ENCODE data around the gene COL1A1. TPM values are rescaled to one million over a fixed set of nuclear protein-coding genes. Genes with fewer than 3 reads are reported as not detected.

COL1A1 gene
- total RNA-seq, 6 donors from 2014 or later, result 15.4 to 555 (median 117) TPM

- Histone ChIP-seq H3K27ac (peak overlapping the region; percentile 11 to 97 (median 66)), H3K27me3 (no peaks in the 10 kb centered on the region), H3K36me3 (peaks cover 17 to 48% (median 42%) of the 10 kb centered on the region in 4 donors), H3K4me3 (peak overlapping the region in 1 of 4 donors; percentile 94), H3K4me1 (peaks cover 55 to 88% (median 66%) of the 10 kb centered on the region in 4 donors), H3K9me3 (no peaks in the 10 kb centered on the region)
- DNase-seq (no peak), ATAC-seq (ENCODE audit: low FRiP score in 2 of 2) (no peak)
- TF ChIP-seq CTCF (IDR thresholded peaks at IDR 0.05) (no peak), EP300 (IDR thresholded peaks at IDR 0.05) (no peak), POLR2AphosphoS5 (IDR thresholded peaks at IDR 0.05) (no peak), POLR2A (IDR thresholded peaks at IDR 0.05) (no peak)
- WGBS, 2 donors, result 64 to 74% methylated on average over 9 to 11 of the region's 11 CpGs
These were observed 55.8 kb downstream of the COL1A1 start for GRCh38 chr17:50145532-50146229.

- 41 to 78% methylated on average over 3 to 15 of the region's 16 CpGs for WGBS, 2 donors
- DNase-seq, result no peak
- ATAC-seq (ENCODE audit: low FRiP score in 2 of 2), result no peak
- H3K4me1 ChIP-seq, result peaks cover 62 to 90% (median 73%) of the 10 kb centered on the region in 4 donors
- peak overlapping the region in 2 of 4 donors; percentile 95 to 97 for H3K27ac ChIP-seq
- H3K9me3 ChIP-seq, result no peaks in the 10 kb centered on the region
- peaks cover 17 to 55% (median 47%) of the 10 kb centered on the region in 4 donors for H3K36me3 ChIP-seq
- H3K27me3 ChIP-seq, result no peaks in the 10 kb centered on the region
- TF ChIP-seq POLR2AphosphoS5 (IDR thresholded peaks at IDR 0.05), result no peak
- TF ChIP-seq EP300 (IDR thresholded peaks at IDR 0.05), result no peak
- no peak for TF ChIP-seq CTCF (IDR thresholded peaks at IDR 0.05)
- TF ChIP-seq POLR2A (IDR thresholded peaks at IDR 0.05), result no peak
- no peak overlapping the region for H3K4me3 ChIP-seq
These were observed 56.4 kb downstream of the COL1A1 start for GRCh38 chr17:50144845-50145531.

- H3K4me1 ChIP-seq, result peaks cover 68 to 96% (median 78%) of the 10 kb centered on the region in 4 donors
- peaks cover 17 to 60% (median 50%) of the 10 kb centered on the region in 4 donors for H3K36me3 ChIP-seq
- H3K27ac ChIP-seq, result peak overlapping the region in 2 of 4 donors; percentile 95 to 97
- DNase-seq, result no peak
- no peaks in the 10 kb centered on the region for H3K9me3 ChIP-seq
- no peak overlapping the region for H3K4me3 ChIP-seq
- WGBS, 2 donors, result 75 to 82% methylated on average over 6 of the region's 6 CpGs
- TF ChIP-seq POLR2A (IDR thresholded peaks at IDR 0.05), result no peak
- TF ChIP-seq POLR2AphosphoS5 (IDR thresholded peaks at IDR 0.05), result no peak
- TF ChIP-seq CTCF (IDR thresholded peaks at IDR 0.05), result no peak
- no peak for TF ChIP-seq EP300 (IDR thresholded peaks at IDR 0.05)
- H3K27me3 ChIP-seq, result no peaks in the 10 kb centered on the region
- ATAC-seq (ENCODE audit: low FRiP score in 2 of 2), result no peak
These were observed 57.1 kb downstream of the COL1A1 start for GRCh38 chr17:50144355-50144754.

- Histone ChIP-seq H3K4me1 (peaks cover 70 to 93% (median 75%) of the 10 kb centered on the region in 4 donors), H3K9me3 (no peaks in the 10 kb centered on the region), H3K27ac (peak overlapping the region in 1 of 4 donors; percentile 97), H3K36me3 (peaks cover 23 to 67% (median 57%) of the 10 kb centered on the region in 4 donors), H3K4me3 (no peak overlapping the region), H3K27me3 (no peaks in the 10 kb centered on the region)
- ATAC-seq (ENCODE audit: low FRiP score in 2 of 2), result no peak
- WGBS, 2 donors, result 93 to 97% methylated on average over 14 to 20 of the region's 20 CpGs
- no peak for TF ChIP-seq POLR2AphosphoS5 (IDR thresholded peaks at IDR 0.05)
- no peak for TF ChIP-seq EP300 (IDR thresholded peaks at IDR 0.05)
- TF ChIP-seq POLR2A (IDR thresholded peaks at IDR 0.05), result no peak
- no peak for TF ChIP-seq CTCF (IDR thresholded peaks at IDR 0.05)
- no peak for DNase-seq
These were observed 57.8 kb downstream of the COL1A1 start for GRCh38 chr17:50143461-50144176.
